ENCODE results near the gene FBXO24. TPM values are rescaled to one million over a fixed set of nuclear protein-coding genes. Genes with fewer than 3 reads are reported as not detected.

FBXO24 gene
- total RNA-seq, 4 donors from 2014 or later: 1.8 to 1.9 TPM; not detected in 2

GRCh38 chr7:100620804-100621203, 34.7 kb downstream of the FBXO24 start:
- Histone ChIP-seq H3K4me1 (no peaks in the 10 kb centered on the region), H3K9me3 (no peaks in the 10 kb centered on the region), H3K4me3 (no peak overlapping the region), H3K27me3 (no peaks in the 10 kb centered on the region), H3K27ac (no peak overlapping the region), H3K36me3 (peaks cover 0 to 33% of the 10 kb centered on the region in 2 donors)
- TF ChIP-seq POLR2A (IDR thresholded peaks at IDR 0.05) (no peak), CTCF (IDR thresholded peaks at IDR 0.05) (no peak), POLR2AphosphoS5 (IDR thresholded peaks at IDR 0.05) (no peak), EP300 (IDR thresholded peaks at IDR 0.05) (no peak)
- ATAC-seq: no peak
- 94 to 100% methylated on average over 2 to 9 of the region's 23 CpGs for WGBS, 2 donors (ENCODE audit: low coverage in 1 of 2)

- Histone ChIP-seq H3K36me3 (peaks cover 0 to 28% of the 10 kb centered on the region in 2 donors), H3K27me3 (no peaks in the 10 kb centered on the region), H3K4me1 (peaks cover 0 to 5% (median 0%) of the 10 kb centered on the region in 3 donors), H3K4me3 (no peak overlapping the region), H3K27ac (no peak overlapping the region), H3K9me3 (no peaks in the 10 kb centered on the region)
- ATAC-seq: no peak
- TF ChIP-seq CTCF (IDR thresholded peaks at IDR 0.05): no peak
- no peak for TF ChIP-seq EP300 (IDR thresholded peaks at IDR 0.05)
- no peak for TF ChIP-seq POLR2AphosphoS5 (IDR thresholded peaks at IDR 0.05)
- TF ChIP-seq POLR2A (IDR thresholded peaks at IDR 0.05): no peak
- WGBS, 2 donors (ENCODE audit: low coverage in 1 of 2): 73 to 85% methylated on average over 4 to 8 of the region's 8 CpGs
Observed at GRCh38 chr7:100621554-100621953, 35.4 kb downstream of the FBXO24 start.

GRCh38 chr7:100623951-100624824, 38.1 kb downstream of the FBXO24 start:
- TF ChIP-seq CTCF (IDR thresholded peaks at IDR 0.05): no peak
- no peak for TF ChIP-seq EP300 (IDR thresholded peaks at IDR 0.05)
- no peak for TF ChIP-seq POLR2AphosphoS5 (IDR thresholded peaks at IDR 0.05)
- no peak for TF ChIP-seq POLR2A (IDR thresholded peaks at IDR 0.05)
- peaks cover 0 to 12% (median 0%) of the 10 kb centered on the region in 3 donors for H3K4me1 ChIP-seq
- H3K9me3 ChIP-seq: no peaks in the 10 kb centered on the region
- H3K27ac ChIP-seq: no peak overlapping the region
- ATAC-seq: no peak
- peaks cover 9% of the 10 kb centered on the region for H3K27me3 ChIP-seq
- no peak overlapping the region for H3K4me3 ChIP-seq
- WGBS, 2 donors (ENCODE audit: low coverage in 1 of 2): 81 to 90% methylated on average over 13 to 15 of the region's 15 CpGs
- H3K36me3 ChIP-seq: peaks cover 0 to 20% of the 10 kb centered on the region in 2 donors

- Histone ChIP-seq H3K9me3 (no peaks in the 10 kb centered on the region), H3K27me3 (peaks cover 19% of the 10 kb centered on the region), H3K4me1 (peaks cover 0 to 12% (median 0%) of the 10 kb centered on the region in 3 donors), H3K36me3 (peaks cover 0 to 10% of the 10 kb centered on the region in 2 donors), H3K27ac (no peak overlapping the region), H3K4me3 (peak overlapping the region in 1 of 2 donors; percentile 44)
- TF ChIP-seq EP300 (IDR thresholded peaks at IDR 0.05) (no peak), CTCF (IDR thresholded peaks at IDR 0.05) (no peak), POLR2AphosphoS5 (IDR thresholded peaks at IDR 0.05) (no peak), POLR2A (IDR thresholded peaks at IDR 0.05) (no peak)
- 6 to 23% methylated on average over 2 to 3 of the region's 3 CpGs for WGBS, 2 donors (ENCODE audit: low coverage in 1 of 2)
- no peak for ATAC-seq
Observed at GRCh38 chr7:100626055-100626454, 39.9 kb downstream of the FBXO24 start.

Measured in gastroesophageal sphincter (tissue), 4 donors.